Vagina (tissue), 2 donors: ENCODE measurements around the gene SH2D7. TPM values are rescaled to one million over a fixed set of nuclear protein-coding genes. Genes with fewer than 3 reads are reported as not detected.

Experiments
- DNase-seq, 2 donors: peaks; one replicate each; pipeline ENCODE4 v3.0.0-alpha.2; 2017; ENCODE audit errors: extremely low spot score in 2 of 2
- H3K27ac ChIP-seq: fragments of 200-600 bp; sonication (generic); one replicate; pipeline ENCODE4 v1.5.1; 2019
- H3K27me3 ChIP-seq: fragments of 200-600 bp; sonication (generic); one replicate; pipeline ENCODE4 v1.5.1; 2019
- H3K36me3 ChIP-seq, 2 donors: fragments of 200-600 bp; sonication (generic); one replicate each; pipeline ENCODE4 v1.5.1; 2017 to 2019
- H3K4me1 ChIP-seq: fragments of 200-600 bp; sonication (generic); one replicate; pipeline ENCODE4 v1.5.1; 2019
- H3K4me3 ChIP-seq, 2 donors: fragments of 200-600 bp; sonication (generic); 1 replicate in 1 of 2; 2 replicates in 1 of 2; pipeline ENCODE4 v1.5.1; 2016 to 2019
- H3K9me3 ChIP-seq: fragments of 200-600 bp; sonication (generic); one replicate; pipeline ENCODE4 v1.5.1; 2019
- CTCF ChIP-seq, 3 experiments: fragments of 450-650 bp in 2 of 3; fragments of 200-600 bp in 1 of 3; sonication (generic) in 1 of 3; IDR thresholded peaks; one replicate each; pipeline ENCODE4 v1.5.1; 2017 to 2019; ENCODE audit warnings: antibody characterized with exemption in 3 of 3, mild to moderate bottlenecking in 2 of 3, moderate library complexity in 2 of 3
- POLR2A ChIP-seq, 2 donors: fragments of 450-650 bp; IDR thresholded peaks; one replicate each; pipeline ENCODE4 v1.6.1; 2017; ENCODE audit warnings: antibody characterized with exemption in 2 of 2, mild to moderate bottlenecking in 2 of 2, moderate library complexity in 2 of 2
- POLR2AphosphoS5 ChIP-seq, 2 donors: sonication (generic); formaldehyde crosslinking; IDR thresholded peaks; one replicate each; pipeline ENCODE4 v1.9.0; 2017; ENCODE audit warnings: antibody characterized with exemption in 2 of 2, mild to moderate bottlenecking in 2 of 2, low read depth in 1 of 2; ENCODE audit not compliant: insufficient read depth in 1 of 2
- intact Hi-C: fragments of 100-400 bp; cut with DNase I; formaldehyde crosslinking; loops from one replicate; pipeline ENCODE4 v1.15.1; 2023
- total RNA-seq: library from RNA; depleted of rRNA; stranded (reverse); fragments of >200 nt; gene quantifications from one replicate; pipeline ENCODE4 v1.2.3, GENCODE V29; 2016

SH2D7 gene
- total RNA-seq, 1 donor from 2014 or later, result not detected

GRCh38 chr15:78109156-78109555, 16.8 kb downstream of the SH2D7 start:
- no peak overlapping the region for H3K27ac ChIP-seq
- H3K9me3 ChIP-seq, result no peaks in the 10 kb centered on the region
- DNase-seq, result no peak
- no peaks in the 10 kb centered on the region for H3K27me3 ChIP-seq
- intact Hi-C loops, result loop anchor here (2.0 kb wide), 1 partner anchor 142 kb away; no protein-coding TSS in a partner anchor
- no peaks in the 10 kb centered on the region for H3K36me3 ChIP-seq
- H3K4me1 ChIP-seq, result no peaks in the 10 kb centered on the region
- no peak for TF ChIP-seq CTCF (IDR thresholded peaks at IDR 0.05)
- no peak for TF ChIP-seq POLR2AphosphoS5 (IDR thresholded peaks at IDR 0.05; ENCODE audit: insufficient read depth in 1 of 2, low read depth in 1 of 2)
- no peak for TF ChIP-seq POLR2A (IDR thresholded peaks at IDR 0.05)
- H3K4me3 ChIP-seq, result no peak overlapping the region

GRCh38 chr15:78110096-78110495, 17.7 kb downstream of the SH2D7 start:
- TF ChIP-seq CTCF (IDR thresholded peaks at IDR 0.05) (no peak), POLR2A (IDR thresholded peaks at IDR 0.05) (no peak), POLR2AphosphoS5 (IDR thresholded peaks at IDR 0.05; ENCODE audit: insufficient read depth in 1 of 2, low read depth in 1 of 2) (no peak)
- H3K4me3 ChIP-seq, result no peak overlapping the region
- intact Hi-C loops, result loop anchor here (5.0 kb wide), 2 partner anchors 87 to 132 kb away; no protein-coding TSS in a partner anchor
- no peaks in the 10 kb centered on the region for H3K9me3 ChIP-seq
- H3K4me1 ChIP-seq, result no peaks in the 10 kb centered on the region
- H3K27me3 ChIP-seq, result no peaks in the 10 kb centered on the region
- H3K36me3 ChIP-seq, result no peaks in the 10 kb centered on the region
- H3K27ac ChIP-seq, result no peak overlapping the region
- no peak for DNase-seq

- DNase-seq, result no peak
- TF ChIP-seq POLR2AphosphoS5 (IDR thresholded peaks at IDR 0.05; ENCODE audit: insufficient read depth in 1 of 2, low read depth in 1 of 2), result no peak
- no peak for TF ChIP-seq CTCF (IDR thresholded peaks at IDR 0.05)
- no peak for TF ChIP-seq POLR2A (IDR thresholded peaks at IDR 0.05)
- no peak overlapping the region for H3K27ac ChIP-seq
- no peaks in the 10 kb centered on the region for H3K27me3 ChIP-seq
- intact Hi-C loops, result loop anchor here (5.0 kb wide), 2 partner anchors 86 to 131 kb away; no protein-coding TSS in a partner anchor
- no peaks in the 10 kb centered on the region for H3K4me1 ChIP-seq
- no peaks in the 10 kb centered on the region for H3K36me3 ChIP-seq
- H3K9me3 ChIP-seq, result no peaks in the 10 kb centered on the region
- H3K4me3 ChIP-seq, result no peak overlapping the region
These were observed 18.6 kb downstream of the SH2D7 start for GRCh38 chr15:78110916-78111475.

- Histone ChIP-seq H3K36me3 (no peaks in the 10 kb centered on the region), H3K4me3 (no peak overlapping the region), H3K4me1 (no peaks in the 10 kb centered on the region), H3K9me3 (no peaks in the 10 kb centered on the region), H3K27me3 (no peaks in the 10 kb centered on the region), H3K27ac (no peak overlapping the region)
- intact Hi-C loops, result loop anchor here (5.0 kb wide), 2 partner anchors 86 to 131 kb away; no protein-coding TSS in a partner anchor
- DNase-seq, result no peak
- TF ChIP-seq POLR2A (IDR thresholded peaks at IDR 0.05) (no peak), POLR2AphosphoS5 (IDR thresholded peaks at IDR 0.05; ENCODE audit: insufficient read depth in 1 of 2, low read depth in 1 of 2) (no peak), CTCF (IDR thresholded peaks at IDR 0.05) (no peak)
These were observed 19.4 kb downstream of the SH2D7 start for GRCh38 chr15:78111788-78112187.

GRCh38 chr15:78112551-78112950, 20.2 kb downstream of the SH2D7 start:
- no peaks in the 10 kb centered on the region for H3K27me3 ChIP-seq
- no peak for DNase-seq
- H3K9me3 ChIP-seq, result no peaks in the 10 kb centered on the region
- no peak overlapping the region for H3K27ac ChIP-seq
- H3K36me3 ChIP-seq, result no peaks in the 10 kb centered on the region
- H3K4me1 ChIP-seq, result no peaks in the 10 kb centered on the region
- H3K4me3 ChIP-seq, result no peak overlapping the region
- intact Hi-C loops, result loop anchor here (5.0 kb wide), 2 partner anchors 85 to 130 kb away; no protein-coding TSS in a partner anchor
- TF ChIP-seq POLR2A (IDR thresholded peaks at IDR 0.05) (no peak), POLR2AphosphoS5 (IDR thresholded peaks at IDR 0.05; ENCODE audit: insufficient read depth in 1 of 2, low read depth in 1 of 2) (no peak), CTCF (IDR thresholded peaks at IDR 0.05) (no peak)
